ENCODE measurements around the gene GOLT1A. TPM values are rescaled to one million over a fixed set of nuclear protein-coding genes. Genes with fewer than 3 reads are reported as not detected.
A peak's percentile ranks its signal among the peaks of the same experiment; 100 is the strongest.

Gene GOLT1A
- total RNA-seq, 4 donors from 2014 or later: 0.38 TPM; not detected in 3

DNA sequence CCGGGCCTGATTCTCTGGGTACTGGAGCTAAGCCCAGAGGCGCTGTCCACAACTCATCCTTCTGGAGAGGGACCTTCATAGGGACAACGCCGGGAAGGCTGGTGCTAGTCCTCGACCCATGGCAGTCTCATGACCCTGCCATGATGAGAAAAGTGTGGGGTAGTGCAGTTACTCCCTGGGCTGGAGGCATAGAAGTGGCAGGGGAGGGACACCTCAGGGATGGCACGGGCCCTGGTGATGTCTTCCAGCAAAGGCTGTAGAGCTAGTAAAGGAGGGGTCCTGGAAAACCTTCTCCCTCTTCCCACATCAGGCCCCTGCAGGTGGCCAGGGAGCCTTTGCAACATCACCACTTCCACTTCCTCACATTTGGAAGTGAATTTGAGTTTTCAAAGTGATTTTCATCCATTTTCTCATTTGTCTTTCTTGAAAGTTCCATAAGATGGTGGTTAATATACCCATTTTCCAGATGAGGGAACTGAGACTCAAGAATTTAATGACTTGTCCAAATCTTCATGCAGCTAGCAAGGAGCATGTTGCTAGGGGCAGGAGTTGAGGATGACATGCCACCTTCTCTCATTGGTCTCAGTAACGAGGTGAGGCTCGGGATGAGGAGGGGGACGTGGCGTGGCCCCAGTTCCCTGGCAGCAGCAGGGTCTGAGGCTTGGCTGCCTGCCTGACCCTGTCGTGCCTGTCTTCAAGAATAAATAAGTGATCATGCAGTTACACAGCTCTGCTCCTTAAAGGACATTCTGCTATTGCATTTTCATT lies 3.3 kb upstream of the GOLT1A start:
- H3K9me3 ChIP-seq: no peaks in the 10 kb centered on the region
- no peak for DNase-seq
- TF ChIP-seq, protein P1, sequence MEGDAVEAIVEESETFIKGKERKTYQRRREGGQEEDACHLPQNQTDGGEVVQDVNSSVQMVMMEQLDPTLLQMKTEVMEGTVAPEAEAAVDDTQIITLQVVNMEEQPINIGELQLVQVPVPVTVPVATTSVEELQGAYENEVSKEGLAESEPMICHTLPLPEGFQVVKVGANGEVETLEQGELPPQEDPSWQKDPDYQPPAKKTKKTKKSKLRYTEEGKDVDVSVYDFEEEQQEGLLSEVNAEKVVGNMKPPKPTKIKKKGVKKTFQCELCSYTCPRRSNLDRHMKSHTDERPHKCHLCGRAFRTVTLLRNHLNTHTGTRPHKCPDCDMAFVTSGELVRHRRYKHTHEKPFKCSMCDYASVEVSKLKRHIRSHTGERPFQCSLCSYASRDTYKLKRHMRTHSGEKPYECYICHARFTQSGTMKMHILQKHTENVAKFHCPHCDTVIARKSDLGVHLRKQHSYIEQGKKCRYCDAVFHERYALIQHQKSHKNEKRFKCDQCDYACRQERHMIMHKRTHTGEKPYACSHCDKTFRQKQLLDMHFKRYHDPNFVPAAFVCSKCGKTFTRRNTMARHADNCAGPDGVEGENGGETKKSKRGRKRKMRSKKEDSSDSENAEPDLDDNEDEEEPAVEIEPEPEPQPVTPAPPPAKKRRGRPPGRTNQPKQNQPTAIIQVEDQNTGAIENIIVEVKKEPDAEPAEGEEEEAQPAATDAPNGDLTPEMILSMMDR (IDR thresholded peaks at IDR 0.05): no peak
- TF ChIP-seq POLR2A (IDR thresholded peaks at IDR 0.05): no peak
- H3K27ac ChIP-seq: no peak overlapping the region
- intact Hi-C loops (cut with DNase I): no loop called here
- WGBS, 2 donors: 75 to 89% methylated on average over 9 to 11 of the region's 11 CpGs
- no peak overlapping the region for H3K4me3 ChIP-seq
- H3K36me3 ChIP-seq: peaks cover 0 to 13% (median 0%) of the 10 kb centered on the region in 3 donors
- H3K27me3 ChIP-seq: peaks cover 0 to 20% (median 0%) of the 10 kb centered on the region in 4 donors
- H3K4me1 ChIP-seq: peaks cover 9 to 12% (median 10%) of the 10 kb centered on the region in 3 donors

DNA sequence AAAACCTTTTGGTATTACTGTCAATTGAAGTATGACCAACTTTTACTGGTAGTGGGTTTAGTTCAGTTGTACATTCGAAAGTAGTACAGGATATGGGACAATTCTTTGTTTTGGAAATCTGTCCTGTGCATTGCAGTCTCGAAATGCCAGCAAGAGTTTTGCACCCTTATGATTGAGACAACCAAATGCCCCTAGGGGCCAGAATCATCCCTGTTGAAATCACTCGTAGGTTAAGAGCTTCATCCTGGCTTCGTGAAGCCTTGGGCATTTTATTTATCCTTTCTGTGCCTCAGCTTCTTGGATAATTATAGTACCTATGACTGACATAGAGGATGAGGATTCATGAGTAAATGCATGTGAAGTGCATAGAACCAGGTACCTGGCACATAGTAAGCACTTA lies 2.4 kb upstream of the GOLT1A start:
- no peak for TF ChIP-seq POLR2A (IDR thresholded peaks at IDR 0.05)
- TF ChIP-seq, protein P1 (IDR thresholded peaks at IDR 0.05): no peak
- Histone ChIP-seq H3K9me3 (no peaks in the 10 kb centered on the region), H3K27me3 (peaks cover 0 to 20% (median 0%) of the 10 kb centered on the region in 4 donors), H3K27ac (no peak overlapping the region), H3K4me1 (peaks cover 9 to 12% (median 10%) of the 10 kb centered on the region in 3 donors), H3K4me3 (no peak overlapping the region), H3K36me3 (peaks cover 0 to 4% (median 0%) of the 10 kb centered on the region in 3 donors)
- intact Hi-C loops (cut with DNase I): no loop called here
- no peak for DNase-seq
- WGBS, 2 donors: 54 to 73% methylated on average over 4 of the region's 4 CpGs

DNA sequence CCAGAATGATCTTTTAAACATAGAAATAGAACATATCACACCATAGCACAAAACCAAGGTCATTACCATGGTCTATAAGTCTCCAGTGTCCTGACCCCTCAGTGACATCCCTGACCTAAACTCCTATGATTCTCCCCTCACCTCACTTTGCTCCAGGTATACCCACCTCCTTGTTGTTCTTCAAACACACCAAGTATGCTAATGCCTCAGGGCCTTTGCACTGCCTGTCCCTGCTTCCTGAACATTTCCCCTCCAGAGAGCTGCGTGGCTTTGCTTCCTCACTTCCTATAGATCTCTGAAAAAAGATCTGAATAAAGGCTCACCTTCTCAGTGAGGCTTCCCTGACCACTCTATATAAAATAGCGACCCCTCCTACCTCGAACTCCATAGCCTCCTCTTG lies 1.1 kb downstream of the GOLT1A start:
- TF ChIP-seq, protein P1 (IDR thresholded peaks at IDR 0.05): no peak
- TF ChIP-seq POLR2A (IDR thresholded peaks at IDR 0.05): no peak
- no peak overlapping the region for H3K4me3 ChIP-seq
- H3K27ac ChIP-seq: no peak overlapping the region
- intact Hi-C loops (cut with DNase I): loop anchor here (5.0 kb wide), 1 partner anchor 155 kb away; no protein-coding TSS in a partner anchor
- H3K4me1 ChIP-seq: peaks cover 9 to 12% (median 10%) of the 10 kb centered on the region in 3 donors
- H3K9me3 ChIP-seq: no peaks in the 10 kb centered on the region
- H3K27me3 ChIP-seq: peaks cover 0 to 20% (median 0%) of the 10 kb centered on the region in 4 donors
- no peaks in the 10 kb centered on the region for H3K36me3 ChIP-seq
- 83 to 87% methylated on average over 3 of the region's 3 CpGs for WGBS, 2 donors
- no peak for DNase-seq

DNA sequence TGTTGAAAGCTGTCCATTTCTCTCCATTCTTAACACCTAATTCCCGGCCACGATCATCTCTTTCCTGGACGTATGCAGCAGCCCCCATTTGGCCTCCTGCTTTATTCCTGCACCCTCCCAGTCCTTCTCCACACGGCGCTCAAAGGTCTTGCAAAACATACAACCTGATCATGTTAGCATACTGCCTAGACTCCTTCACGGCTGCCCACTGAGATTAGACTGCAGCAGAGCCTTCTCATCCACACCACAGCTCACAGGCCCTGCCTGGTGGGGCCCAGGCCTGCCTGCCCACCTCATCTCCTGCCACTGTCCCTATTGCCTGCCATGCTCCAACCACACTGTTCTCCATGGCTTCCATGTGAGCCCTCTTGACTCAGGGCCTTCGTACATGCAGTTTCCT lies 2.7 kb downstream of the GOLT1A start:
- no peak for DNase-seq
- H3K27ac ChIP-seq: no peak overlapping the region
- no peaks in the 10 kb centered on the region for H3K36me3 ChIP-seq
- TF ChIP-seq, protein P1 (IDR thresholded peaks at IDR 0.05): no peak
- TF ChIP-seq POLR2A (IDR thresholded peaks at IDR 0.05): no peak
- H3K27me3 ChIP-seq: peaks cover 0 to 30% (median 0%) of the 10 kb centered on the region in 4 donors
- H3K4me1 ChIP-seq: peaks cover 9 to 17% (median 10%) of the 10 kb centered on the region in 3 donors
- intact Hi-C loops (cut with DNase I): loop anchor here (5.0 kb wide), 1 partner anchor 156 kb away; no protein-coding TSS in a partner anchor
- 85 to 93% methylated on average over 5 to 7 of the region's 7 CpGs for WGBS, 2 donors
- H3K4me3 ChIP-seq: no peak overlapping the region
- no peaks in the 10 kb centered on the region for H3K9me3 ChIP-seq

DNA sequence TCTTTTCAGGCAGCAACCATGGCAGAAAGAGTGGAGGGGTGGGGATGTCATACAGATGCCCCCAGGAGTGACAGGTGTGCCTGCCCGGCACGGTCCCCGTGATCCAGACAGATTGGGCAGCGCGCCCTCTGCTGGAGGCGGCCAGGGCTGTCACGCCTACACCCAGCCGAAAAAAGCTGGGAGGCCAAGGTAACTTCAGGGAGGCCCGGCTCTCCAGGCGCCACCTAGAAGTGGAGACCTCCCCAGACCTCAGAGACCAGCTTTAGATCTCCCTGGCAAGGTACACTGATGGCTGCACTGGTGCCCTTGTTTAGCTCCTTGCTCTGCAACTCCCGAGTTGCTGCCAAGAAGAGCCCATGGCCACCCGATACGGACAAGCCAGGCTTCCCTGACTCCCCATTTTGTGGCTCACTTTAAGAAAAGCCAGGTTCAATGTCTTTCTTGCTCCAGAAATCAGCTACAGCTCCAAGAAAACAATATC lies 6.6 kb downstream of the GOLT1A start:
- H3K4me1 ChIP-seq: peaks cover 0 to 5% (median 0%) of the 10 kb centered on the region in 3 donors
- no peak overlapping the region for H3K27ac ChIP-seq
- H3K27me3 ChIP-seq: peaks cover 0 to 42% (median 0%) of the 10 kb centered on the region in 4 donors
- intact Hi-C loops (cut with DNase I): no loop called here
- H3K36me3 ChIP-seq: no peaks in the 10 kb centered on the region
- no peak overlapping the region for H3K4me3 ChIP-seq
- TF ChIP-seq, protein P1 (IDR thresholded peaks at IDR 0.05): peak; percentile 77 to 89 (median 80)
- no peak for TF ChIP-seq POLR2A (IDR thresholded peaks at IDR 0.05)
- DNase-seq: no peak
- 20 to 42% methylated on average over 6 to 13 of the region's 13 CpGs for WGBS, 2 donors
- H3K9me3 ChIP-seq: no peaks in the 10 kb centered on the region

Data from esophagus squamous epithelium (tissue), 5 donors.